G401 (cell line): ENCODE results near the gene TMPRSS5. TPM values are rescaled to one million over a fixed set of nuclear protein-coding genes. Genes with fewer than 3 reads are reported as not detected.
"Not testable (repeated sequence)": the region's sequence is repeated elsewhere in the genome, so short reads cannot be mapped to it uniquely, and the experiment has no call there.

Experiments used
- DNase-seq: peaks from one replicate; pipeline ENCODE4 v3.0.0-alpha.2; 2015; ENCODE audit warnings: low spot score
- in situ Hi-C: cut with HindIII; loops from 2 replicates; pipeline ENCODE4 v1.10.0; 2016; ENCODE audit warnings: low sequenced_read_pairs, mixed read lengths
- total RNA-seq: library from RNA; depleted of rRNA; stranded (reverse); fragments of >200 nt; shearing (Covaris generic); gene quantifications from 2 replicates; pipeline ENCODE4 v1.2.3, GENCODE V29; 2014; rRNA removed

TMPRSS5 gene
- not detected in 2 replicates for total RNA-seq

- in situ Hi-C loops, result no loop called here
- peak; percentile 53 for DNase-seq
These were observed at the start of gene TMPRSS5 for GRCh38 chr11:113705871-113706655. Gene TMPRSS5, minus strand, starts transcription at chr11:113706308. Its CDS starts 84 bp downstream, at chr11:113706224.

- in situ Hi-C loops, result no loop called here
These were observed 46.8 kb upstream of the TMPRSS5 start for GRCh38 chr11:113752932-113753331.

GRCh38 chr11:113736323-113736722 lies 30.2 kb upstream of the TMPRSS5 start:
- in situ Hi-C loops, result no loop called here
- no peak for DNase-seq

More at GRCh38 chr11:113752932-113753331, 46.8 kb upstream of the TMPRSS5 start:
- no peak for DNase-seq

GRCh38 chr11:113732092-113732491 lies 26.0 kb upstream of the TMPRSS5 start:
- no peak for DNase-seq
- in situ Hi-C loops, result no loop called here

GRCh38 chr11:113730887-113731726 lies 25.0 kb upstream of the TMPRSS5 start:
- in situ Hi-C loops, result no loop called here
- DNase-seq, result peak; percentile 73

GRCh38 chr11:113729456-113729855 lies 23.3 kb upstream of the TMPRSS5 start:
- no peak for DNase-seq
- in situ Hi-C loops, result no loop called here

- in situ Hi-C loops, result no loop called here
These were observed 22.7 kb upstream of the TMPRSS5 start for GRCh38 chr11:113728814-113729213.

GRCh38 chr11:113725913-113726312 lies 19.8 kb upstream of the TMPRSS5 start:
- in situ Hi-C loops, result no loop called here
- DNase-seq, result no peak

More at GRCh38 chr11:113728814-113729213, 22.7 kb upstream of the TMPRSS5 start:
- DNase-seq, result no peak

- DNase-seq, result no peak
- in situ Hi-C loops, result no loop called here
These were observed 19.3 kb upstream of the TMPRSS5 start for GRCh38 chr11:113725407-113725806.

- DNase-seq, result no peak
- in situ Hi-C loops, result no loop called here
These were observed 18.7 kb upstream of the TMPRSS5 start for GRCh38 chr11:113724778-113725177.

GRCh38 chr11:113723787-113724186 lies 17.7 kb upstream of the TMPRSS5 start:
- no peak for DNase-seq
- in situ Hi-C loops, result no loop called here

- in situ Hi-C loops, result no loop called here
- no peak for DNase-seq
These were observed 16.8 kb upstream of the TMPRSS5 start for GRCh38 chr11:113722934-113723333.

GRCh38 chr11:113722221-113722620 lies 16.1 kb upstream of the TMPRSS5 start:
- in situ Hi-C loops, result no loop called here
- no peak for DNase-seq

- in situ Hi-C loops, result no loop called here
These were observed 15.5 kb upstream of the TMPRSS5 start for GRCh38 chr11:113721462-113722066.

GRCh38 chr11:113720478-113720877 lies 14.4 kb upstream of the TMPRSS5 start:
- DNase-seq, in situ Hi-C loops: not testable (repeated sequence)

More at GRCh38 chr11:113721462-113722066, 15.5 kb upstream of the TMPRSS5 start:
- DNase-seq, result no peak

GRCh38 chr11:113715882-113716625 lies 9.9 kb upstream of the TMPRSS5 start:
- in situ Hi-C loops, result no loop called here

GRCh38 chr11:113715273-113715672 lies 9.2 kb upstream of the TMPRSS5 start:
- in situ Hi-C loops, result no loop called here
- DNase-seq, result no peak

More at GRCh38 chr11:113715882-113716625, 9.9 kb upstream of the TMPRSS5 start:
- no peak for DNase-seq

GRCh38 chr11:113710989-113711388 lies 4.9 kb upstream of the TMPRSS5 start:
- in situ Hi-C loops, result no loop called here
- DNase-seq, result no peak

GRCh38 chr11:113703551-113703950 lies 2.6 kb downstream of the TMPRSS5 start:
- DNase-seq, in situ Hi-C loops: not testable (repeated sequence)
